CD4-positive, alpha-beta T cell treated with Interleukin-15 for 1 hour (primary cell): ENCODE data around the gene ZDHHC11.
"Not testable (repeated sequence)": the region's sequence is repeated elsewhere in the genome, so short reads cannot be mapped to it uniquely, and the experiment has no call there.

Experiments used
- DNase-seq: peaks from one replicate; pipeline ENCODE4 v3.0.0-alpha.2; 2020

ZDHHC11 gene

GRCh38 chr5:878677-879076 is 27.9 kb upstream of the ZDHHC11 start:
- DNase-seq, result not testable (repeated sequence)

- DNase-seq, result no peak
These were observed 27.3 kb upstream of the ZDHHC11 start for GRCh38 chr5:878125-878524.

GRCh38 chr5:876398-877365 is 25.9 kb upstream of the ZDHHC11 start:
- DNase-seq, result no peak

- no peak for DNase-seq
These were observed 25.1 kb upstream of the ZDHHC11 start for GRCh38 chr5:875931-876330.

- no peak for DNase-seq
These were observed 22.5 kb upstream of the ZDHHC11 start for GRCh38 chr5:873328-873727.

GRCh38 chr5:872301-872700 is 21.5 kb upstream of the ZDHHC11 start:
- no peak for DNase-seq

- DNase-seq, result no peak
These were observed 21.0 kb upstream of the ZDHHC11 start for GRCh38 chr5:871596-872298.

- no peak for DNase-seq
These were observed 20.2 kb upstream of the ZDHHC11 start for GRCh38 chr5:870956-871355.

GRCh38 chr5:868428-869135 is 17.8 kb upstream of the ZDHHC11 start:
- DNase-seq, result no peak

- DNase-seq, result no peak
These were observed 16.6 kb upstream of the ZDHHC11 start for GRCh38 chr5:867300-867870.

- DNase-seq, result no peak
These were observed 15.0 kb upstream of the ZDHHC11 start for GRCh38 chr5:865771-866170.

GRCh38 chr5:865168-865521 is 14.4 kb upstream of the ZDHHC11 start:
- no peak for DNase-seq

GRCh38 chr5:864492-865167 is 13.8 kb upstream of the ZDHHC11 start:
- DNase-seq, result no peak

- DNase-seq, result no peak
These were observed 12.5 kb upstream of the ZDHHC11 start for GRCh38 chr5:863244-863805.

- DNase-seq, result no peak
These were observed 11.8 kb upstream of the ZDHHC11 start for GRCh38 chr5:862367-863243.

- DNase-seq, result no peak
These were observed 10.9 kb upstream of the ZDHHC11 start for GRCh38 chr5:861442-862366.

- DNase-seq, result no peak
These were observed 9.8 kb upstream of the ZDHHC11 start for GRCh38 chr5:860506-861150.

GRCh38 chr5:859798-860296 is 9.1 kb upstream of the ZDHHC11 start:
- DNase-seq, result no peak

GRCh38 chr5:859391-859790 is 8.6 kb upstream of the ZDHHC11 start:
- no peak for DNase-seq
